ENCODE results near the gene ATP6V0C.

DNA sequence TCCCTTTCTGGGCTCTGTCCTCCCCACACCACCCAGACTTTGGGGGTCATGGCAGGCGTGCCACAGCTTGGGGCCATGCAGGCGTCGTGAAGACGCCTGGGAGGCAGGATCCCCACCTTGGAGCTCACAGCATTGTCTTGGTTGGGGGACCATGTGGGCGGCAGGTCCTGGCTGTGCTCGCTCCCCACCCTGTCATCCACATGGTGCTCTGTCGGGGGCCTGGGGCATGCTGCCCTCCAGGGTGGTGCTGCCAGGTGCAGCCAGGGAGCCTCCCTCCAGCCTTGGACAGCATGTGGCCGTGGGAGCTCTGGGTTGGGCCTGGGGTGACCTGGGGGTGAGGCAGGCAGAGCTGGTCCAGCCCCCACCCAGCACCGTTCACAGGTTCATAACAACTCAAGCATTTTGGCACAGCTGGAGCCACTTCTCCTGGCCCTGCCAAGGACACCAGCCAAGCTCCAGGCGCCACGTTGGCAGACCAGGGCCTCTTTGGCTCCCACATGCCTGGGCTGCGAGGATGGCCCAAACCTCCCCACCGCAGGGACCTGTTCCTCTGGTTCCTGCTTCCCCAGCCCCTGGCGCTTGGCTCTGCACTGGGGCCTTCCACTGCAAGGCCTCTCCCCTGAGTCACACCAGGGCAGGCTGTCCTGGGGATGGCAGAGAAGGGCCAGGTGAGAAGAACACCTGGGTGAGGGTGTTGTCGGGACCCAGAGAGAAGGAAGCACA lies 15.1 kb upstream of the ATP6V0C start:
- TF ChIP-seq TEAD4 (IDR thresholded peaks at IDR 0.05; ENCODE audit: low read depth, low read length): no peak
- no peak for TF ChIP-seq JUN (IDR thresholded peaks at IDR 0.05; ENCODE audit: low read depth, low read length)
- TF ChIP-seq, protein P1, sequence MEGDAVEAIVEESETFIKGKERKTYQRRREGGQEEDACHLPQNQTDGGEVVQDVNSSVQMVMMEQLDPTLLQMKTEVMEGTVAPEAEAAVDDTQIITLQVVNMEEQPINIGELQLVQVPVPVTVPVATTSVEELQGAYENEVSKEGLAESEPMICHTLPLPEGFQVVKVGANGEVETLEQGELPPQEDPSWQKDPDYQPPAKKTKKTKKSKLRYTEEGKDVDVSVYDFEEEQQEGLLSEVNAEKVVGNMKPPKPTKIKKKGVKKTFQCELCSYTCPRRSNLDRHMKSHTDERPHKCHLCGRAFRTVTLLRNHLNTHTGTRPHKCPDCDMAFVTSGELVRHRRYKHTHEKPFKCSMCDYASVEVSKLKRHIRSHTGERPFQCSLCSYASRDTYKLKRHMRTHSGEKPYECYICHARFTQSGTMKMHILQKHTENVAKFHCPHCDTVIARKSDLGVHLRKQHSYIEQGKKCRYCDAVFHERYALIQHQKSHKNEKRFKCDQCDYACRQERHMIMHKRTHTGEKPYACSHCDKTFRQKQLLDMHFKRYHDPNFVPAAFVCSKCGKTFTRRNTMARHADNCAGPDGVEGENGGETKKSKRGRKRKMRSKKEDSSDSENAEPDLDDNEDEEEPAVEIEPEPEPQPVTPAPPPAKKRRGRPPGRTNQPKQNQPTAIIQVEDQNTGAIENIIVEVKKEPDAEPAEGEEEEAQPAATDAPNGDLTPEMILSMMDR (IDR thresholded peaks at IDR 0.05; ENCODE audit: control extremely low read depth in 1 of 3, insufficient read depth in 1 of 3, low read depth in 1 of 3, low read length in 3 of 3): no peak
- no peak for TF ChIP-seq NANOG (IDR thresholded peaks at IDR 0.05; ENCODE audit: insufficient read depth, low read depth, low read length, poor library complexity, severe bottlenecking)

Measured in H1 (cell line).